Left renal pelvis (tissue), 4 donors: ENCODE results near the gene TRERF1. TPM values are rescaled to one million over a fixed set of nuclear protein-coding genes. Genes with fewer than 3 reads are reported as not detected.
"Not testable (repeated sequence)": the region's sequence is repeated elsewhere in the genome, so short reads cannot be mapped to it uniquely, and the experiment has no call there.

Experiments
- DNase-seq, 4 donors: peaks; one replicate each; pipeline ENCODE4 v3.0.0-alpha.2; 2013; ENCODE audit warnings: low read depth in 4 of 4, low spot score in 3 of 4
- polyA plus RNA-seq, 4 donors: library from polyadenylated mRNA; unstranded; fragments of 120-200 nt; gene quantifications; one replicate each; pipeline ENCODE4 v1.2.1, GENCODE V29; 2013; ENCODE audit not compliant: insufficient read length in 4 of 4

Gene TRERF1
- polyA plus RNA-seq, 4 donors = 13.0 to 18.6 (median 16.5) TPM

- no peak for DNase-seq
These were observed 246.9 kb downstream of the TRERF1 start for GRCh38 chr6:42204768-42205282.

- no peak for DNase-seq
These were observed 248.5 kb downstream of the TRERF1 start for GRCh38 chr6:42203183-42203582.

- not testable (repeated sequence) for DNase-seq
These were observed 249.4 kb downstream of the TRERF1 start for GRCh38 chr6:42202131-42202915.

GRCh38 chr6:42201382-42201781 lies 250.3 kb downstream of the TRERF1 start:
- DNase-seq = no peak

- no peak for DNase-seq
These were observed 251.7 kb downstream of the TRERF1 start for GRCh38 chr6:42200035-42200434.

- no peak for DNase-seq
These were observed 252.4 kb downstream of the TRERF1 start for GRCh38 chr6:42199106-42199981.

- no peak for DNase-seq
These were observed 254.0 kb downstream of the TRERF1 start for GRCh38 chr6:42197555-42198362.

GRCh38 chr6:42195415-42195814 lies 256.3 kb downstream of the TRERF1 start:
- no peak for DNase-seq

GRCh38 chr6:42194056-42194455 lies 257.7 kb downstream of the TRERF1 start:
- DNase-seq = no peak

- DNase-seq = no peak
These were observed 258.2 kb downstream of the TRERF1 start for GRCh38 chr6:42193491-42193894.

GRCh38 chr6:42192385-42192784 lies 259.3 kb downstream of the TRERF1 start:
- DNase-seq = not testable (repeated sequence)

GRCh38 chr6:42190554-42191183 lies 261.1 kb downstream of the TRERF1 start:
- DNase-seq = no peak

GRCh38 chr6:42188406-42188805 lies 263.3 kb downstream of the TRERF1 start:
- no peak for DNase-seq

GRCh38 chr6:42185597-42185996 lies 266.1 kb downstream of the TRERF1 start:
- DNase-seq = peak in 2 of 4 donors; percentile 42 to 53

- no peak for DNase-seq
These were observed 267.3 kb downstream of the TRERF1 start for GRCh38 chr6:42184475-42184874.

GRCh38 chr6:42182101-42182500 lies 269.6 kb downstream of the TRERF1 start:
- no peak for DNase-seq

GRCh38 chr6:42179945-42180313 lies 271.8 kb downstream of the TRERF1 start:
- DNase-seq = no peak

GRCh38 chr6:42179261-42179944 lies 272.3 kb downstream of the TRERF1 start:
- no peak for DNase-seq

- DNase-seq = no peak
These were observed 274.0 kb downstream of the TRERF1 start for GRCh38 chr6:42177514-42178364.
